A549 (cell line): ENCODE measurements around the gene CHRNA1.

Experiments
- CHD2 ChIP-seq: fragments of 150-350 bp; IDR thresholded peaks from 2 replicates; pipeline ENCODE4 v1.6.1; 2014; ENCODE audit warnings: low read length; ENCODE audit not compliant: partially characterized antibody
- CTCF ChIP-seq: fragments of >200 bp; sonication (Bioruptor Twin); formaldehyde crosslinking; IDR thresholded peaks from 3 replicates; pipeline ENCODE4 v1.5.1; 2016
- HDAC2 ChIP-seq: fragments of 200-600 bp; sonication (generic); IDR thresholded peaks from 2 replicates; pipeline ENCODE4 v1.6.1; 2016
- HOXA7 ChIP-seq: fragments of 250-450 bp; sonication (Bioruptor Pico); IDR thresholded peaks from 2 replicates; pipeline ENCODE4 v1.5.0; 2020; ENCODE audit warnings: mild to moderate bottlenecking, moderate library complexity
- REST ChIP-seq: fragments of 200-600 bp; sonication (generic); IDR thresholded peaks from 2 replicates; pipeline ENCODE4 v1.6.1; 2016; ENCODE audit warnings: antibody characterized with exemption, mild to moderate bottlenecking, moderate library complexity

- TF ChIP-seq HDAC2 = no peak
- TF ChIP-seq HOXA7 (CRISPR knock-in tag) = no peak
- no peak for TF ChIP-seq CHD2
- TF ChIP-seq REST = no peak
- TF ChIP-seq CTCF = no peak
Measured at GRCh38 chr2:174777347-174778084, 13.2 kb upstream of the CHRNA1 start.
